Stimulated activated CD8-positive, alpha-beta memory T cell treated with anti-CD3 and anti-CD28 coated beads, Interleukin-4, amount 100 ng/mL, for 4 hours (primary cell): ENCODE data around the gene RET.

ENCODE experiments used
- DNase-seq, 2 donors: peaks; one replicate each; pipeline ENCODE4 v3.0.0-alpha.2; 2020; ENCODE audit warnings: low read depth in 2 of 2, low spot score in 1 of 2

The RET gene

DNA sequence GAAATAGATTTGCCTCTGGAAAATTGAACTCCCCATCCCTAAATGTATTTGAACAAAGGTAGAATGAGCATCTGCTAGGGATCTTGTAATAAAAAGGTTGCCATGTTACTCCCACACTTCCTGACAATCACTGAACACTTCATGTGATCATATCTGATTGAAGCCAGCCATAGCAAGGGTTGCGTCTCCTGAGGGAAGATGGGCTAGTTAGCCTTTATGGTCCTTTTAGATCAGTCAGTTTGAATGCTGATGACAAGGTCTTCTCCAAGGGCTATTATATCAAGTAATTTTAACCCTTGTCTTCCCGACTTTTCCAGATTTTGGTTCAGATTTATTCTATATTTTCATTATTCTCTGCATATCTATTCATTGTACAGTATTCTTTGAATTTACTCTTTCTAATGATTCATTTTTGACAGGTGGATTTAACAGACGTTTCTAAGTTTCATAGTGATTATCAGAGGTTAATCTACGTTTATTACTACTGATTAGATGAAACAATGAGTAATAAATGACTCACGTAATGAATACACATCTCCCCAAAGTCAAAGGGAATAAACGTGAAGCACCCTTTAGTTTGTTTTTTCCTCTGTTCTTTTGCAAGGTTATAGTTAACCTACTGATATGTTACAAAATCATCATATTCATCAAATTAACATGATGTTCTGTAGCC is 89.5 kb downstream of the RET start:
- DNase-seq: no peak

DNA sequence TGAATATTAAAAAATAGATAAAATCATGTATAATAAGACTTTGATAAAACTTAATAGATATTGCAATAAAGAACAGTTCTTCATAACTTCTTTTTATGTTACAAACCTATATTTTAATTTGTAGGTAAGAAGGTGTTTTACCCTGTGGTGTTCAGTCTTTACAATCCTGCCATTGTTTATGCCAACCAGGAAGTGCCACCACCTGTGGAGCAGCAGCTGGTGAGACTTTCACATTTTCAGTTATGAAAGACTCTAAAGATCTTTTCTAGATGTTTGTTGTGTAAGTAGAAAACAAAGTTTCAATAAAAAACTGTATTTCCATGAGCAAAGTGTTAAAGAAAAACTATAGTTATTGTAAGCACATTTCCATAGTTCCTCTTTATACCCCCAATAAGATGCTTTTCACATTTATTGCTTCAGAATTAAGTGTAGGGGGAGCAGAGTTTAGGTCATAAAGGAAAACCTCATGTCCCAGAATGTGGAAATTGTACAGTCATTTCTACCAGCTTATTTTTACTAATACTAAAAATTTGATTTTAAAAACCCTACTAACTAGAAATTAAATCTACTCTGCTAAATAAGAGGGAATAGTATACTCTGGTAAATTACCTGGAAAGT is 90.1 kb downstream of the RET start:
- DNase-seq: no peak

DNA sequence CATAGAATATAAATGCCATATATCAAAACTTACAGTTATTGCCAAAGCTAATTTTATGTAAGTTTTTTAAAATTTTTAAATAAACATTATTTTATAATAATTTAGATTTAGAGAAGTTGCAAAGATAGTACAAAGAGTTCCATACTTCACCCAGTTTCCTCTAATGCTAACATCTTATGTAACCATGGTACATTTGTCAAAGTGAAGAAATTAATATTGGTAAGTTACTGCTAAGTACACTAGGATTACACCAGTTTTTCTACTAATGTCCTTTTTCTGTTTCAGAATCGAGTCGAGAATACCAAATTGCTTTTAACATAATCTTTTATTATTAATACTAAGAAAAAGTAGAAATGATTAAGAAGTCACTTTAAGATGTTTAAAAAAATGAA is 90.6 kb downstream of the RET start:
- no peak for DNase-seq

DNA sequence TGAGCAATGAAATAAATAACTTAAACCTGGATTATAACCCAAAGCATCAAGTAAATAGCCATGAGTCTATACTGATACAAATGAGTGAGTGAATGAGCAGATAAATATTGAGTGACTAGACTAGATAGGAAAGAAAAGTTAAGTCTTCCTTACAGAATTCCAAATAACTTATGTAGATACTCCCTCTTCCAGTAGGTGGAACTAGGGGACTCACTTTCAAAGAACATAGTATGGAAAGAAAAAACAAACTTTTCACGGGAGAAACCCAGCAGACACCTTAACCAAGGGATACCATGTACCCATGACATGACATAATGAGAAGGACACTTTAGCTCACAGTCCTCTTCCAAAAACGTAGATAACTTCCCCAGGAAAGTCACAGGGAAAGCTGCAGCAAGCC is 93.6 kb downstream of the RET start:
- no peak for DNase-seq

DNA sequence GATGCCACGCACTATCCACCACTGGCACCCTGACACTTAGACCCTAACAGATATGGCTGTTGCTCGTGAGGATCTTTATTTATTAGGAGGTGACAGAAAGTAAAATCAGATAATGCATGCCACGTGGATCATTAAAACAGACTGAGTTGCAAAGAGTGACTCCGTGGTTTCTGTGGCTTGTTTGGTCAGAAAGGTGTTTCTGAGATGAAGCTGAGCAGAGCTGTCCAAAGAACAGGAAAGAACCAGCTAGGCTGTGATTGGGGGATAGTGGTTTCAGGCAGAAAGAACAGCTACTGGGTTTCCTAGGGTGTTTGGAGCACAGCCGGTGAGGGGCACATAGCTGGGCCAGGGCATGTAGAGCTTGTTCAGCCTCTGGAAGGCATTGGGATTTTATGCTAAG is 95.8 kb downstream of the RET start:
- no peak for DNase-seq

DNA sequence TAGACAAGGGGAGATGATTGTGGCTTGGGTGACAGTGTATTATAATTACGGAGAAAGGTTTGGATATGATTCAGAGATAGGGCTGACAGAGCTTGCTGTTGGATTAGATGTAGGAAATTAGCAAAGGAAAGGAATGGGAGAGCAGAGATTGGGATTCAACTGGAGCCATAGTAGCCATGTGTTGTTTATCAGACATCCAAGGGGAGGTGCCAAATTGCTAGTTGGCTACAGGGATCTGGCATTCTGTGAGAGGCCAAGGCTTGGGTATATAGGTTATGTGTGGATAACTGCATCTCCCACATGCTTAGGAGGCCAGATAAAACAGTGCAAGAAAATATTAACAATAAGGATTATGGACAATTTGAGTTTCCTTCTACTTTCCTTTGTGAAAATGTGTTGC is 96.3 kb downstream of the RET start:
- DNase-seq: no peak

DNA sequence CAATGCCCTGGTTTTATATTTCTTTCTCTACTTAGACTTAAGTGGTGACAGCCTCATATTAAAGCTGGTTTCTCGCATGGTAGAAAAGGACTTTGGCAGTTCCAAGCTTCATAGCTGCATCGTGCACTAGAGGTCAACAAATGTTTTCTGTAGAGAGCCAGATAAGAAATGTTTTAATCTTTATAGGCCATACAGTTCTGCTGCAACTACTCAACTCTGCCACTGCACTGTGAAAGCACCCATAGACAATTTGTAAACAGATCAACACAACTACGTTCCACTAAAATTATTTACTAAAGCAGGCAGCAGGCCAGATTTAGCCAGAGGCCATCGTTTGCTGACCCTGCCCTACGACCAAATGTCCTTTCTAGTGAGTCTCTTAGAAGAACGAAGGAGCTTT is 98.1 kb downstream of the RET start:
- no peak for DNase-seq

DNA sequence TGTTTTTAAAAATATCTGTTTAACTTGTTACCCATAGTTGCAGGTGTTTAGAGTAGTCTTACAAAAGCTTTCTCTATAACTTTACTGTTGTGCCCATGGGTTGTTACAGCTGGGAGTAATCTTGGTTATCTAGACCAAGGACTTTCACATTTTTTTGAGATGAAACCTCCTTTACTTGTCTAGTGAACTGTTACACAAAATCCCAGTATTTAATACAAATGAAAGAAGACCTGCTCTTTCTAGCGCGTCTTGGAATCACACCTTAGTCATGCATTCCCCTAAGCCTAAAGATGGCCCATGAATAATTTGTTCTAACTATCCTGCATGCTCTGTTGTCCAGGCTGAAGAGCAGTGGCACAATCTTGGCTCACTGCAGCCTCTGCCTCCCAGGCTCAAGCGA is 99.4 kb downstream of the RET start:
- DNase-seq: no peak

DNA sequence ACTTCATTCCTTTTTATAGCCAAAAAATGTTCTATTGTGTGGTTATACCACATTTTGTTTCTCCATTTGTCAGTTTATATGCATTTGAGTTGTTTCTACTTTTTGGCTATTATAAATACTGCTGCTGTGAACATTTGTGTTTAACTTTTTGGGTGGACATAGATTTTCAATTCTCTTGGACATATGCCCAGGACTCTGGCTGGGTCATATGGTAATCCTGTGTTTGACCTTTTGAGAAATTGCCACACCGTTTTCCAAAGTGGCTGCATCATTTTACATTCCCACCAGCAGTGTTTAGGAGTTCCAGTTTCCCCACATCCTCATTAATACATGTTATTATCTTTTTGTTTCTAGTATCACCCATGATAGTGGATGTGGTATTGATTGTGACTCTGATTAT is 100.7 kb downstream of the RET start:
- no peak for DNase-seq
